T-cell (primary cell): ENCODE data around the gene SPOPL. TPM values are rescaled to one million over a fixed set of nuclear protein-coding genes. Genes with fewer than 3 reads are reported as not detected.
"Not testable (repeated sequence)": the region's sequence is repeated elsewhere in the genome, so short reads cannot be mapped to it uniquely, and the experiment has no call there.

Source experiments
- ATAC-seq, 4 experiments: fragments of 200-7000 bp in 3 of 4; fragments of 150-1000 bp in 1 of 4; cut with Tn5 transposase; replicated peaks in 1 of 4; 1 replicate in 3 of 4; 2 replicates in 1 of 4; pipeline ENCODE4 v1.10.0; 2021; ENCODE audit warnings: moderate library complexity in 3 of 4, mild to moderate bottlenecking in 2 of 4, moderate number of reproducible peaks in 1 of 4
- CTCF ChIA-PET, 2 donors: fragments of 300-600 bp; sonication (Branson Sonifier 250); formaldehyde crosslinking; loops; one replicate each; lab custom pipeline; 2022; ENCODE audit warnings: antibody characterized with exemption in 2 of 2; lab: Charles Lee
- POLR2A ChIA-PET, 2 donors: fragments of 300-600 bp; sonication (Branson Sonifier 250); formaldehyde crosslinking; loops; one replicate each; lab custom pipeline; 2022; ENCODE audit warnings: antibody characterized with exemption in 2 of 2; lab: Charles Lee
- DNase-seq, 35 experiments: peaks; one replicate each; pipeline versions ENCODE4 v3.0.0 to v3.0.0-alpha.2; 2013 to 2023
- H3K27ac ChIP-seq: one replicate; pipeline ENCODE4 v1.5.1; 2013; ENCODE audit warnings: low read length
- H3K27me3 ChIP-seq, 2 experiments: replicated peaks in 1 of 2; 1 replicate in 1 of 2; 2 replicates in 1 of 2; pipeline versions ENCODE4 v1.6.1 to v1.7.0; 2013; ENCODE audit warnings: low read length in 1 of 2, mixed read lengths in 1 of 2; ENCODE audit not compliant: control insufficient read depth in 2 of 2, insufficient read depth in 2 of 2; ENCODE audit errors: extremely low read depth in 1 of 2
- H3K36me3 ChIP-seq, 2 donors: 1 replicate in 1 of 2; 2 replicates in 1 of 2; pipeline versions ENCODE4 v1.6.1 to v1.7.0; 2013; ENCODE audit warnings: low read length in 1 of 2; ENCODE audit not compliant: control insufficient read depth in 2 of 2, insufficient read depth in 1 of 2; ENCODE audit errors: extremely low read depth in 1 of 2
- H3K4me1 ChIP-seq, 2 experiments: 1 replicate in 1 of 2; 2 replicates in 1 of 2; pipeline versions ENCODE4 v1.6.1 to v1.7.0; 2013; ENCODE audit warnings: low read length in 2 of 2, mixed read lengths in 1 of 2; ENCODE audit not compliant: insufficient read depth in 2 of 2, control insufficient read depth in 1 of 2; ENCODE audit errors: extremely low read depth in 1 of 2
- H3K4me3 ChIP-seq, 2 donors: 1 replicate in 1 of 2; 2 replicates in 1 of 2; pipeline versions ENCODE4 v1.5.1 to v1.7.0; 2013; ENCODE audit warnings: mild to moderate bottlenecking in 2 of 2, low read length in 1 of 2, moderate library complexity in 1 of 2; ENCODE audit not compliant: control insufficient read depth in 1 of 2; ENCODE audit errors: extremely low read depth in 1 of 2
- H3K9me3 ChIP-seq: 2 replicates; pipeline ENCODE4 v1.7.0; 2013
- H3K27ac Mint-ChIP-seq, 2 donors: one replicate each; pipeline ENCODE4 v1.8.0; 2020 to 2021; ENCODE audit warnings: mild to moderate bottlenecking in 2 of 2, mixed read lengths in 2 of 2
- H3K27me3 Mint-ChIP-seq, 2 donors: one replicate each; pipeline ENCODE4 v1.8.0; 2021 to 2022; ENCODE audit warnings: mixed read lengths in 2 of 2
- H3K36me3 Mint-ChIP-seq: one replicate; pipeline ENCODE4 v1.8.0; 2021; ENCODE audit warnings: mixed read lengths
- H3K4me1 Mint-ChIP-seq, 3 donors: one replicate each; pipeline ENCODE4 v1.8.0; 2020 to 2022; ENCODE audit warnings: mixed read lengths in 3 of 3, mild to moderate bottlenecking in 1 of 3
- H3K4me3 Mint-ChIP-seq, 3 donors: one replicate each; pipeline ENCODE4 v1.8.0; 2020 to 2022; ENCODE audit warnings: mild to moderate bottlenecking in 3 of 3, mixed read lengths in 3 of 3, moderate library complexity in 3 of 3
- H3K9me3 Mint-ChIP-seq, 3 donors: one replicate each; pipeline ENCODE4 v1.8.0; 2020 to 2022; ENCODE audit warnings: mixed read lengths in 3 of 3
- WGBS: methylation state at CpG from one replicate; pipeline ENCODE4 v1.1.5; 2013; ENCODE audit warnings: missing lambda C conversion rate; ENCODE audit not compliant: insufficient coverage; 5-methylcytosine and 5-hydroxymethylcytosine counted together
- total RNA-seq, 35 experiments: library from RNA in 6 of 35; stranded (reverse) in 6 of 35; fragments of 120-200 nt in 1 of 35; gene quantifications; one replicate each; pipeline versions ENCODE4 v1.2.1 to v1.2.4 and lab custom pipeline; 2013 to 2026

The SPOPL gene
- total RNA-seq, 5 donors from 2014 or later (not counting 1 experiment from before 2014, with no cell fraction given): 10.4 to 22.0 (median 11.8) TPM

- ATAC-seq (no peak), DNase-seq (no peak)
- no peak overlapping the region for H3K4me3 Mint-ChIP-seq
- H3K4me1 ChIP-seq: no peaks in the 10 kb centered on the region
- no peaks in the 10 kb centered on the region for H3K27me3 Mint-ChIP-seq
- H3K4me3 ChIP-seq: no peak overlapping the region
- no peaks in the 10 kb centered on the region for H3K27me3 ChIP-seq
- H3K36me3 ChIP-seq: peaks cover 0 to 6% of the 10 kb centered on the region in 2 donors
- peaks cover 2% of the 10 kb centered on the region for H3K9me3 ChIP-seq
- peaks cover 12 to 20% (median 15%) of the 10 kb centered on the region in 3 donors for H3K9me3 Mint-ChIP-seq
- POLR2A ChIA-PET: no interaction called here
- CTCF ChIA-PET: no interaction called here
- 95% methylated on average over 6 of the region's 12 CpGs for WGBS
- peaks cover 51% of the 10 kb centered on the region for H3K36me3 Mint-ChIP-seq
- H3K4me1 Mint-ChIP-seq: peaks cover 19 to 39% (median 27%) of the 10 kb centered on the region in 3 donors
- H3K27ac Mint-ChIP-seq: no peak overlapping the region
- H3K27ac ChIP-seq: no peak overlapping the region
Measured at GRCh38 chr2:138537170-138537915, 35.8 kb downstream of the SPOPL start.

- H3K4me3 ChIP-seq, H3K9me3 Mint-ChIP-seq, H3K4me3 Mint-ChIP-seq, H3K36me3 ChIP-seq, H3K9me3 ChIP-seq, ATAC-seq, H3K27ac Mint-ChIP-seq, H3K27me3 Mint-ChIP-seq, POLR2A ChIA-PET, H3K27me3 ChIP-seq, H3K27ac ChIP-seq, DNase-seq, CTCF ChIA-PET, H3K4me1 ChIP-seq: not testable (repeated sequence)
- 94% methylated on average over 11 of the region's 12 CpGs for WGBS
- Mint-ChIP-seq H3K36me3 (peaks cover 36% of the 10 kb centered on the region), H3K4me1 (peaks cover 37 to 48% (median 43%) of the 10 kb centered on the region in 3 donors)
Measured at GRCh38 chr2:138544206-138544605, 42.6 kb downstream of the SPOPL start.

- Histone ChIP-seq H3K9me3 (no peaks in the 10 kb centered on the region), H3K4me3 (no peak overlapping the region), H3K36me3 (peaks cover 0 to 3% of the 10 kb centered on the region in 2 donors), H3K27ac (no peak overlapping the region), H3K4me1 (no peaks in the 10 kb centered on the region), H3K27me3 (no peaks in the 10 kb centered on the region)
- H3K4me1 Mint-ChIP-seq: peaks cover 21 to 24% (median 24%) of the 10 kb centered on the region in 3 donors
- H3K9me3 Mint-ChIP-seq: no peaks in the 10 kb centered on the region
- DNase-seq: no peak
- ChIA-PET POLR2A (no interaction called here), CTCF (no interaction called here)
- no peak for ATAC-seq
- no peaks in the 10 kb centered on the region for H3K27me3 Mint-ChIP-seq
- H3K4me3 Mint-ChIP-seq: no peak overlapping the region
- peaks cover 45% of the 10 kb centered on the region for H3K36me3 Mint-ChIP-seq
- H3K27ac Mint-ChIP-seq: no peak overlapping the region
Measured at GRCh38 chr2:138548796-138549195, 47.2 kb downstream of the SPOPL start.

GRCh38 chr2:138550172-138550571, 48.6 kb downstream of the SPOPL start:
- ChIA-PET POLR2A (interaction anchor here in 1 of 2 donors (0.7 kb wide), 1 partner anchor 49 kb away, joined by 4 read pairs; no protein-coding TSS in a partner anchor), CTCF (no interaction called here)
- no peaks in the 10 kb centered on the region for H3K27me3 Mint-ChIP-seq
- peaks cover 13 to 18% (median 18%) of the 10 kb centered on the region in 3 donors for H3K4me1 Mint-ChIP-seq
- H3K36me3 Mint-ChIP-seq: peaks cover 48% of the 10 kb centered on the region
- no CpG with 5 or more reads among the region's 4 CpGs for WGBS
- H3K36me3 ChIP-seq: peaks cover 3 to 13% of the 10 kb centered on the region in 2 donors
- no peak overlapping the region for H3K4me3 ChIP-seq
- H3K27me3 ChIP-seq: no peaks in the 10 kb centered on the region
- H3K27ac ChIP-seq: no peak overlapping the region
- H3K4me1 ChIP-seq: no peaks in the 10 kb centered on the region
- H3K9me3 Mint-ChIP-seq: no peaks in the 10 kb centered on the region
- H3K4me3 Mint-ChIP-seq: no peak overlapping the region
- no peak overlapping the region for H3K27ac Mint-ChIP-seq
- no peak for DNase-seq
- no peak for ATAC-seq
- H3K9me3 ChIP-seq: no peaks in the 10 kb centered on the region

GRCh38 chr2:138550670-138551287, 49.2 kb downstream of the SPOPL start:
- no peak overlapping the region for H3K4me3 ChIP-seq
- H3K36me3 Mint-ChIP-seq: peaks cover 47% of the 10 kb centered on the region
- no peak overlapping the region for H3K27ac Mint-ChIP-seq
- peaks cover 11 to 16% (median 15%) of the 10 kb centered on the region in 3 donors for H3K4me1 Mint-ChIP-seq
- no peak overlapping the region for H3K4me3 Mint-ChIP-seq
- POLR2A ChIA-PET: interaction anchor here in 1 of 2 donors (0.7 kb wide), 1 partner anchor 49 kb away, joined by 4 read pairs; no protein-coding TSS in a partner anchor
- no CpG with 5 or more reads among the region's 3 CpGs for WGBS
- H3K9me3 ChIP-seq: no peaks in the 10 kb centered on the region
- ATAC-seq (no peak), DNase-seq (no peak)
- H3K9me3 Mint-ChIP-seq: no peaks in the 10 kb centered on the region
- peaks cover 3 to 13% of the 10 kb centered on the region in 2 donors for H3K36me3 ChIP-seq
- H3K27me3 ChIP-seq: no peaks in the 10 kb centered on the region
- no peak overlapping the region for H3K27ac ChIP-seq
- CTCF ChIA-PET: no interaction called here
- no peaks in the 10 kb centered on the region for H3K4me1 ChIP-seq
- H3K27me3 Mint-ChIP-seq: no peaks in the 10 kb centered on the region

- Mint-ChIP-seq H3K9me3 (no peaks in the 10 kb centered on the region), H3K4me1 (peaks cover 2 to 3% (median 2%) of the 10 kb centered on the region in 3 donors), H3K4me3 (no peak overlapping the region), H3K36me3 (peaks cover 49% of the 10 kb centered on the region), H3K27ac (no peak overlapping the region), H3K27me3 (no peaks in the 10 kb centered on the region)
- Histone ChIP-seq H3K27me3 (no peaks in the 10 kb centered on the region), H3K27ac (no peak overlapping the region), H3K9me3 (no peaks in the 10 kb centered on the region), H3K4me3 (no peak overlapping the region), H3K4me1 (no peaks in the 10 kb centered on the region), H3K36me3 (peaks cover 3 to 13% of the 10 kb centered on the region in 2 donors)
- POLR2A ChIA-PET: no interaction called here
- DNase-seq: no peak
- CTCF ChIA-PET: no interaction called here
- WGBS: no CpG with 5 or more reads among the region's 3 CpGs
- no peak for ATAC-seq
Measured at GRCh38 chr2:138554123-138554522, 52.6 kb downstream of the SPOPL start.
